HL-60 (cell line): ENCODE results near the gene ACTN2.

Experiments used
- DNase-seq, 2 experiments: peaks; one replicate each; pipeline ENCODE4 v3.0.0-alpha.2; 2010 to 2020; ENCODE audit warnings: low read depth in 1 of 2, low spot score in 1 of 2
- H3K27ac ChIP-seq: fragments of 250-450 bp; sonication (Bioruptor Pico); replicated peaks from 2 replicates; pipeline ENCODE4 v1.5.1; 2020; ENCODE audit warnings: mild to moderate bottlenecking, moderate library complexity
- H3K27me3 ChIP-seq: fragments of 250-450 bp; sonication (Bioruptor Pico); 2 replicates; pipeline ENCODE4 v1.5.1; 2021; ENCODE audit warnings: mild to moderate bottlenecking, moderate library complexity; ENCODE audit not compliant: insufficient read depth, poor library complexity, severe bottlenecking
- H3K4me3 ChIP-seq: replicated peaks from 2 replicates; pipeline ENCODE4 v1.5.1; 2011; ENCODE audit warnings: mild to moderate bottlenecking, control low read depth, low read length; ENCODE audit not compliant: insufficient read depth
- CTCF ChIP-seq: IDR thresholded peaks from one replicate; pipeline ENCODE4 v1.5.1; 2011; ENCODE audit warnings: low read length, control low read depth, inconsistent platforms; ENCODE audit not compliant: insufficient read depth
- GABPA ChIP-seq: IDR thresholded peaks from 2 replicates; pipeline ENCODE4 v1.6.1; 2012; ENCODE audit warnings: low read depth
- POLR2AphosphoS5 ChIP-seq: IDR thresholded peaks from 2 replicates; pipeline ENCODE4 v1.6.1; 2012; ENCODE audit warnings: low read depth
- SPI1 ChIP-seq: IDR thresholded peaks from 2 replicates; pipeline ENCODE4 v1.6.1; 2012; ENCODE audit warnings: low read depth, mild to moderate bottlenecking, borderline replicate concordance
- TF ChIP-seq, protein P1 (sequence below): IDR thresholded peaks from 2 replicates; pipeline ENCODE4 v1.6.1; 2012; ENCODE audit warnings: low read depth; ENCODE audit not compliant: insufficient replicate concordance

ACTN2 gene

DNA sequence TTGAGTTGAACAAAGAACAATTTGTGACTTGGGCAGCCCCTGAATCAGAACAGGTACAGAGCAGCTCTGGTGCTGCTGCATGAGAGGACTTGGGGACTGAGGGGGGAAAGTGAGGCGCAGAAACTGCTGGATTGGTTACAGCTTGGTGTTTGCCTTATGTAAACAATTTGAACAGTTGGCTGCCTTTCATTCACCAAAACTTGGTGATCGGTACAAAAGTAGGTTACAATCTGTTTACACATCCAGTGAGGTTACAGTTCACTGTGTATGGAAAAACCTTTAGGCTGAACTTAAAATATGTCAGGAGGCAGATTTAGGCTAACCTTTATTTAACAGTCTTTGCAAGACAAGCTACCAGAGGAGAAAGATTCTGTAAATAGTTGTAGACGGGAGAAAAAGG, 80.2 kb downstream of the ACTN2 start:
- no peaks in the 10 kb centered on the region for H3K27me3 ChIP-seq
- TF ChIP-seq GABPA (no peak), POLR2AphosphoS5 (no peak), SPI1 (no peak), CTCF (no peak)
- TF ChIP-seq, protein P1, sequence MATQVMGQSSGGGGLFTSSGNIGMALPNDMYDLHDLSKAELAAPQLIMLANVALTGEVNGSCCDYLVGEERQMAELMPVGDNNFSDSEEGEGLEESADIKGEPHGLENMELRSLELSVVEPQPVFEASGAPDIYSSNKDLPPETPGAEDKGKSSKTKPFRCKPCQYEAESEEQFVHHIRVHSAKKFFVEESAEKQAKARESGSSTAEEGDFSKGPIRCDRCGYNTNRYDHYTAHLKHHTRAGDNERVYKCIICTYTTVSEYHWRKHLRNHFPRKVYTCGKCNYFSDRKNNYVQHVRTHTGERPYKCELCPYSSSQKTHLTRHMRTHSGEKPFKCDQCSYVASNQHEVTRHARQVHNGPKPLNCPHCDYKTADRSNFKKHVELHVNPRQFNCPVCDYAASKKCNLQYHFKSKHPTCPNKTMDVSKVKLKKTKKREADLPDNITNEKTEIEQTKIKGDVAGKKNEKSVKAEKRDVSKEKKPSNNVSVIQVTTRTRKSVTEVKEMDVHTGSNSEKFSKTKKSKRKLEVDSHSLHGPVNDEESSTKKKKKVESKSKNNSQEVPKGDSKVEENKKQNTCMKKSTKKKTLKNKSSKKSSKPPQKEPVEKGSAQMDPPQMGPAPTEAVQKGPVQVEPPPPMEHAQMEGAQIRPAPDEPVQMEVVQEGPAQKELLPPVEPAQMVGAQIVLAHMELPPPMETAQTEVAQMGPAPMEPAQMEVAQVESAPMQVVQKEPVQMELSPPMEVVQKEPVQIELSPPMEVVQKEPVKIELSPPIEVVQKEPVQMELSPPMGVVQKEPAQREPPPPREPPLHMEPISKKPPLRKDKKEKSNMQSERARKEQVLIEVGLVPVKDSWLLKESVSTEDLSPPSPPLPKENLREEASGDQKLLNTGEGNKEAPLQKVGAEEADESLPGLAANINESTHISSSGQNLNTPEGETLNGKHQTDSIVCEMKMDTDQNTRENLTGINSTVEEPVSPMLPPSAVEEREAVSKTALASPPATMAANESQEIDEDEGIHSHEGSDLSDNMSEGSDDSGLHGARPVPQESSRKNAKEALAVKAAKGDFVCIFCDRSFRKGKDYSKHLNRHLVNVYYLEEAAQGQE: no peak
- H3K27ac ChIP-seq: no peak overlapping the region
- no peak overlapping the region for H3K4me3 ChIP-seq
- no peak for DNase-seq

DNA sequence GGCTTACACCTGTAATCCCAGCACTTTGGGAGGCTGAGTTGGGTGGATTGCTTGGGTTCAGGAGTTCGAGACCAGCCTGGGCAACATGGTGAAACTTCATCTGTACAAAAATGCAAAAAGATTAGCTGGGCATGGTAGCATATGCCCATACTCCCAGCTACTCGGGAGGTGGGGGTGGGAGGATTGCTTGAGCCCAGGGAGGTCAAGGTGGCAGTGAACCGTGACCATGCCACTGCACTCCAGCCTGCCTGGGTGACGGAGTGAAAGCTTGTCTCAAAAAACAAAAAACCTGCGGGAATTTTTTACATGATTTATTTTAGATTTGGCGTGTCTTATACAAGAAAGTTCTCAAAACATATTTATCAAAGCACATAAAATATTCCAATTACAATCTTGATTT, 81.0 kb downstream of the ACTN2 start:
- no peak for TF ChIP-seq GABPA
- no peak for TF ChIP-seq POLR2AphosphoS5
- TF ChIP-seq, protein P1: no peak
- no peak for TF ChIP-seq CTCF
- no peak for TF ChIP-seq SPI1
- no peak for DNase-seq
- no peaks in the 10 kb centered on the region for H3K27me3 ChIP-seq
- H3K27ac ChIP-seq: no peak overlapping the region
- H3K4me3 ChIP-seq: no peak overlapping the region

DNA sequence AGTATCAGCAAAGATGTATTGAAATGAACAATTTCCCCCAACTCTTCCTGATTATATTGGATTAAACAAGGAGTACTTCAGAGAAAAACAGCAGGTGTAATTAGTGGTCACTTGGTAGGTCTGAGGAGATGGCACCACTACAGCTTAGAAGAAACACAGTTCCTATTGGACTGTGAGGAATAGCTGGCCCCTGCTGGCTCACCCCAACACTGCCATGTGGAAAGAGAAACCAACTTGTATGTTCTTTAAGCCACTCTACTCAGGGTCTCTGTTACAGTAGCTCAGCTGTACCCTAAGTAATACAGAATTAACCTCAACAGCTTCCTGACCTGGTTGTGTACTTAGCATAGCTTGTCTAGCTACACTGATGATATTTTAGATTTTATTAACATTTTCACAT, 82.3 kb downstream of the ACTN2 start:
- DNase-seq: no peak
- Histone ChIP-seq H3K4me3 (no peak overlapping the region), H3K27me3 (no peaks in the 10 kb centered on the region), H3K27ac (no peak overlapping the region)
- TF ChIP-seq SPI1 (no peak), POLR2AphosphoS5 (no peak), GABPA (no peak), CTCF (no peak)
- TF ChIP-seq, protein P1: no peak
